HG03520 (cell line): ENCODE data around the gene RRH.

Experiments used
- ATAC-seq: cut with Tn5 transposase; IDR thresholded peaks from one replicate; pipeline ENCODE4 v1.9.1; 2021; ENCODE audit warnings: mild to moderate bottlenecking, moderate library complexity; ENCODE audit not compliant: unreplicated experiment

Gene RRH

GRCh38 chr4:109879636-109880314 is 52.0 kb downstream of the RRH start:
- ATAC-seq, result no peak

- ATAC-seq, result no peak
Observed at GRCh38 chr4:109886303-109886702, 58.5 kb downstream of the RRH start.

GRCh38 chr4:109887071-109887470 is 59.3 kb downstream of the RRH start:
- ATAC-seq, result no peak

GRCh38 chr4:109890076-109890475 is 62.3 kb downstream of the RRH start:
- no peak for ATAC-seq
